Loucy (cell line): ENCODE measurements around the gene FAM135A.
"Not testable (repeated sequence)": the region's sequence is repeated elsewhere in the genome, so short reads cannot be mapped to it uniquely, and the experiment has no call there.

ENCODE experiments used
- H2AFZ ChIP-seq: fragments of 200-600 bp; sonication (generic); 2 replicates; pipeline ENCODE4 v1.6.0; 2016; ENCODE audit warnings: antibody characterized with exemption, mild to moderate bottlenecking, low read length, moderate library complexity
- H3F3A ChIP-seq: fragments of 200-600 bp; 2 replicates; pipeline ENCODE4 v1.6.0; 2016; ENCODE audit warnings: antibody characterized with exemption, low read depth, mild to moderate bottlenecking
- H3K27me3 ChIP-seq: fragments of 200-600 bp; sonication (generic); 2 replicates; pipeline ENCODE4 v1.6.1; 2014; ENCODE audit warnings: low read length, mild to moderate bottlenecking; ENCODE audit not compliant: insufficient read depth, poor library complexity, severe bottlenecking
- H3K36me3 ChIP-seq: fragments of 200-600 bp; sonication (generic); 2 replicates; pipeline ENCODE4 v1.6.1; 2016; ENCODE audit warnings: low read length; ENCODE audit not compliant: insufficient read depth
- H3K4me1 ChIP-seq: fragments of 200-600 bp; sonication (generic); 2 replicates; pipeline ENCODE4 v1.5.1; 2014; ENCODE audit warnings: low read length, mild to moderate bottlenecking; ENCODE audit not compliant: insufficient read depth, poor library complexity, severe bottlenecking
- H3K4me2 ChIP-seq: fragments of 200-600 bp; sonication (generic); 2 replicates; pipeline ENCODE4 v1.6.0; 2014; ENCODE audit warnings: antibody characterized with exemption, low read length, low read depth, mild to moderate bottlenecking; ENCODE audit not compliant: poor library complexity, severe bottlenecking
- H3K4me3 ChIP-seq: fragments of 200-600 bp; sonication (generic); 2 replicates; pipeline ENCODE4 v1.5.1; 2014; ENCODE audit warnings: low read length, mild to moderate bottlenecking, mixed read lengths; ENCODE audit not compliant: poor library complexity, severe bottlenecking
- H3K79me2 ChIP-seq: fragments of 200-600 bp; sonication (generic); 2 replicates; pipeline ENCODE4 v1.6.1; 2014; ENCODE audit warnings: low read length; ENCODE audit not compliant: insufficient read depth
- H3K9ac ChIP-seq: fragments of 200-600 bp; sonication (generic); 2 replicates; pipeline ENCODE4 v1.6.0; 2014; ENCODE audit warnings: mild to moderate bottlenecking, low read depth, low read length, moderate library complexity; ENCODE audit not compliant: poor library complexity, severe bottlenecking
- H3K9me2 ChIP-seq: fragments of 200-600 bp; sonication (generic); replicated peaks from 2 replicates; pipeline ENCODE4 v1.6.1; 2016; ENCODE audit warnings: low read depth, low read length, mixed read lengths
- H3K9me3 ChIP-seq: fragments of 200-600 bp; sonication (generic); 2 replicates; pipeline ENCODE4 v1.6.1; 2014; ENCODE audit warnings: mild to moderate bottlenecking, antibody characterized with exemption, low read length, low read depth; ENCODE audit not compliant: insufficient read depth
- H4K20me1 ChIP-seq: fragments of 200-600 bp; sonication (generic); 2 replicates; pipeline ENCODE4 v1.6.0; 2014; ENCODE audit warnings: antibody characterized with exemption, low read length, mild to moderate bottlenecking; ENCODE audit not compliant: insufficient read depth, poor library complexity, severe bottlenecking
- EZH2phosphoT487 ChIP-seq: fragments of 200-600 bp; IDR thresholded peaks from 2 replicates; pipeline ENCODE4 v1.6.1; 2018; ENCODE audit warnings: antibody characterized with exemption, mild to moderate bottlenecking, moderate library complexity, borderline replicate concordance
- TF ChIP-seq, protein P1 (sequence below): fragments of 200-600 bp; sonication (generic); conservative IDR thresholded peaks from 2 replicates; pipeline ENCODE4 v1.5.1; 2014; ENCODE audit warnings: mild to moderate bottlenecking, antibody characterized with exemption, low read length

FAM135A gene

DNA sequence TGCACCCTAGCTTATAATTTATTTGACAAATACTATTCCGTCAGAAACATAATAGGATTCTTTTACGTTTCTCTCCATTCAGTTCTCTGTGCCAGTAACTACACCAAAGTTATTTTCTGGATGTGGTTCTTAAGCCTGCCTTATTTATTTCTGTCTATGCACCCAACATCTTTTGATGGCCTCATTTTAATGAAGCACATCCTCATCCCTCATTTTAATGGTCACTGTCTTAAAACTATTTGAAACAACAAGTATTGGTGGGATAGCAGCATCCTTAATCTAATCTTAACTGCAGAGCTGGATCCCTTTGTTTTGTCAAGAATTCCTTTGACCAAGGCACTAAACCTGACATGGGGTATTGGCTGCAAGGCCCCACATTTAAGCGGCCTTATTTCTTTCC is 11.0 kb downstream of the FAM135A start:
- no peaks in the 10 kb centered on the region for H3K79me2 ChIP-seq
- TF ChIP-seq, protein P1, sequence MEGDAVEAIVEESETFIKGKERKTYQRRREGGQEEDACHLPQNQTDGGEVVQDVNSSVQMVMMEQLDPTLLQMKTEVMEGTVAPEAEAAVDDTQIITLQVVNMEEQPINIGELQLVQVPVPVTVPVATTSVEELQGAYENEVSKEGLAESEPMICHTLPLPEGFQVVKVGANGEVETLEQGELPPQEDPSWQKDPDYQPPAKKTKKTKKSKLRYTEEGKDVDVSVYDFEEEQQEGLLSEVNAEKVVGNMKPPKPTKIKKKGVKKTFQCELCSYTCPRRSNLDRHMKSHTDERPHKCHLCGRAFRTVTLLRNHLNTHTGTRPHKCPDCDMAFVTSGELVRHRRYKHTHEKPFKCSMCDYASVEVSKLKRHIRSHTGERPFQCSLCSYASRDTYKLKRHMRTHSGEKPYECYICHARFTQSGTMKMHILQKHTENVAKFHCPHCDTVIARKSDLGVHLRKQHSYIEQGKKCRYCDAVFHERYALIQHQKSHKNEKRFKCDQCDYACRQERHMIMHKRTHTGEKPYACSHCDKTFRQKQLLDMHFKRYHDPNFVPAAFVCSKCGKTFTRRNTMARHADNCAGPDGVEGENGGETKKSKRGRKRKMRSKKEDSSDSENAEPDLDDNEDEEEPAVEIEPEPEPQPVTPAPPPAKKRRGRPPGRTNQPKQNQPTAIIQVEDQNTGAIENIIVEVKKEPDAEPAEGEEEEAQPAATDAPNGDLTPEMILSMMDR = no peak
- TF ChIP-seq EZH2phosphoT487 = no peak
- no peaks in the 10 kb centered on the region for H3K9me3 ChIP-seq
- H3K4me3 ChIP-seq = no peak overlapping the region
- no peaks in the 10 kb centered on the region for H3K4me1 ChIP-seq
- no peaks in the 10 kb centered on the region for H3K27me3 ChIP-seq
- H3K9ac ChIP-seq = no peak overlapping the region
- H3K4me2 ChIP-seq = no peak overlapping the region
- no peaks in the 10 kb centered on the region for H3F3A ChIP-seq
- no peaks in the 10 kb centered on the region for H3K9me2 ChIP-seq
- H2AFZ ChIP-seq = no peak overlapping the region
- H4K20me1 ChIP-seq = no peaks in the 10 kb centered on the region
- no peaks in the 10 kb centered on the region for H3K36me3 ChIP-seq

DNA sequence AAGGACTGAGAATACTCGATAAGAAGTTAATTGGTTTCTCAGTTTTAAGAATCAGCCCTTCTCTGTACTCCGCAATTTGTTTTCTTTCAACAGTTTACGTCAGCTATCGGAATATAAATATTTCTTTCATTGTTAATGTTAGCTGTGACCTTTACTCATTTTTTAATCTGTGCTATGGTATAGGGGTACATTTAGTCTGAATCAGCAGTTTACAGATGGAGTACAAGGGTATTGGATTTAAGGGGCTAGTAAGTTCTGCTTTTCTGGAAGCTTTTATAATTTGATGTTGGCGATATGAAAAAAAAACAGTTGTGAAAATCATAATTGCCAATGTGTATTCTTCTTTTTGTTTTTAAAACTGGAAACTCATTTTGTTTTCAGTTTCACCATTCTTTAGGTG is 23.0 kb downstream of the FAM135A start:
- Histone ChIP-seq H3K27me3 (no peaks in the 10 kb centered on the region), H3F3A (no peaks in the 10 kb centered on the region), H3K9ac (no peak overlapping the region), H3K9me3 (no peaks in the 10 kb centered on the region), H3K4me2 (no peak overlapping the region), H3K36me3 (0 out of 2 replicates have a peak, but pooled peaks cover 3% of the 10 kb centered on the region), H3K4me3 (no peak overlapping the region), H3K79me2 (no peaks in the 10 kb centered on the region), H3K9me2 (no peaks in the 10 kb centered on the region), H2AFZ (no peak overlapping the region), H3K4me1 (no peaks in the 10 kb centered on the region), H4K20me1 (no peaks in the 10 kb centered on the region)
- no peak for TF ChIP-seq EZH2phosphoT487
- TF ChIP-seq, protein P1 = no peak

DNA sequence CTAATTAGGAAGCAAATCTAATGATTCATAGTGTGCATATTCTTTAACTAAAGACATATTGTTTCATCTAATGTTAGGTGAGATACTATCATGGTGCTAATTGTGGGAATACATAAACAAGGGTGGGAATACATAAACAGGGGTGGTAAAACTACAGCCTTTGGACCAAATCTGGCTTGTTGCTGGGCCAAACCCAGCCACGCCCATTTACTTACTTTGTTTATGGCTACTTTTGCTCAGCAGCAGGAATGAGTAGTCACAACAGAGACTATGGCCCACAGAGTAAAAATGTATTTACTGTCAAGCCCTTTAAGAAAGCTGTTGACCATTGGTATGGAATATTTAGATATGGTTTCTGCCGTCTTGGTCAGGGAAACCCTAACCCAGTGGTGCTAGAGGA is 31.7 kb downstream of the FAM135A start:
- Histone ChIP-seq H4K20me1 (no peaks in the 10 kb centered on the region), H3K9me3 (no peaks in the 10 kb centered on the region), H3K79me2 (no peaks in the 10 kb centered on the region), H3K4me3 (no peak overlapping the region), H3K9ac (no peak overlapping the region), H3K36me3 (no peaks in the 10 kb centered on the region), H3F3A (no peaks in the 10 kb centered on the region), H3K9me2 (no peaks in the 10 kb centered on the region), H3K27me3 (no peaks in the 10 kb centered on the region), H2AFZ (no peak overlapping the region), H3K4me2 (no peak overlapping the region), H3K4me1 (no peaks in the 10 kb centered on the region)
- TF ChIP-seq, protein P1 = no peak

DNA sequence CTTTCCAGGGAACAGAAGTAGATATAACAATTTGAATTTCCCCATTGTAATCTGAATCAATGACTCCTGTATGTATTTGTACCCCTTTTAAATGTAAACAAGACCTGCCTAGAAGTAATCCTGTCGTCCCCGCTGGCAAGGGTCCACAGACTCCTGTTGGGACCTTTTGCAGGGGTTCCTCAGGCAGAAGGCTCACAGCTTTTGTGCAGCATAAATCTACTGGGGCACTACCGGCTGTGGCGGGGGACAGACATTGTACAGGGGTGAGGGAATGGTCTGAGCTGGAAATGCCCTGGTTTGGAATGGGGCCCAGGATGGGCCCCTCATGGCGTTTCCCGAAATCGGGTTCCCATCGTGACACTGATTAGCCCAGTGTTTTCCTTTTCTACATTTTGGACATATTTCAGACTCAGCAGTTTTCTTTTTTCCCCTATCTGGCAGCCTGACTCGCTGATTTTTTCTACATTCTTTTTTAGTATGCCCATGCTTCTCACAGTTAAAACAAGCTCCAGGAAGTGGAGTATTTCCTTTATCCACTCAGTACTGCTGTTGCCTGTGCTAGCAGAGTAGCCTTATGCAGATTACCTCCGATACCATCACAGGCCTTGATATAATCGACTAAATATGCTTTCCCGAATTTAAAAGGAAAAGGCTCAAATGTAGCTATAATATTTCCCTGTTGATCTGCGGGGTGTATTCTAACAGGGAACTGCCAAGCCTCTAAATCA is 34.2 kb downstream of the FAM135A start:
- H3K4me2 ChIP-seq, H3K79me2 ChIP-seq, H3K4me1 ChIP-seq, H3K4me3 ChIP-seq, H3K9me3 ChIP-seq, H3K9ac ChIP-seq, H2AFZ ChIP-seq, H3K9me2 ChIP-seq, H3K27me3 ChIP-seq, H3K36me3 ChIP-seq, H3F3A ChIP-seq, H4K20me1 ChIP-seq: not testable (repeated sequence)

DNA sequence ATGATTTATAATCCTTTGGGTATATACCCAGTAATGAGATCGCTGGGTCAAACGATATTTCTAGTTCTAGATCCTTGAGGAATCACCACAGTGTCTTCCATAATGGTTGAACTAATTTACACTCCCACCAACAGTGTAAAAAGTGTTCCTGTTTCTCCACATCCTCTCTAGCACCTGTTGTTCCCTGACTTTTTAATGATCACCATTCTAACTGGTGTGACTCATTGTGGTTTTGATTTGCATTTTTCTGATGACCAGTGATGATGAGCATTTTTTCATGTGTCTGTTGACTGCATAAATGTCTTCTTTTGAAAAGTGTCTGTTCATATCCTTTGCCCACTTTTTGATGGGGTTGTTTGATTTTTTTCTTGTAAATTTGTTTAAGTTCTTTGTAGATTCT is 40.6 kb downstream of the FAM135A start:
- not testable (repeated sequence) for H3K4me3 ChIP-seq, H3K9me3 ChIP-seq, H3K36me3 ChIP-seq, H3K27me3 ChIP-seq, H4K20me1 ChIP-seq, H3F3A ChIP-seq, H3K79me2 ChIP-seq, H3K4me2 ChIP-seq, H3K4me1 ChIP-seq, H2AFZ ChIP-seq, H3K9ac ChIP-seq, H3K9me2 ChIP-seq
